Gastroesophageal sphincter (tissue), 4 donors: ENCODE data around the gene ANGPT4. TPM values are rescaled to one million over a fixed set of nuclear protein-coding genes. Genes with fewer than 3 reads are reported as not detected.

ENCODE experiments used
- ATAC-seq: fragments of 150-250 bp; one replicate; pipeline ENCODE4 v1.9.1; 2016; ENCODE audit warnings: mild to moderate bottlenecking, moderate library complexity
- H3K27ac ChIP-seq, 4 donors: fragments of 200-600 bp; sonication (generic) in 3 of 4; 1 replicate in 3 of 4; 2 replicates in 1 of 4; pipeline ENCODE4 v1.5.1; 2016 to 2019
- H3K27me3 ChIP-seq: fragments of 200-600 bp; sonication (generic); one replicate; pipeline ENCODE4 v1.5.1; 2019
- H3K36me3 ChIP-seq, 2 donors: fragments of 200-600 bp; sonication (generic); one replicate each; pipeline ENCODE4 v1.5.1; 2019; ENCODE audit warnings: control low read depth in 1 of 2
- H3K4me1 ChIP-seq, 3 donors: fragments of 200-600 bp; sonication (generic); 1 replicate in 2 of 3; 2 replicates in 1 of 3; pipeline ENCODE4 v1.5.1; 2016 to 2019; ENCODE audit warnings: control low read depth in 2 of 3
- H3K4me3 ChIP-seq, 2 donors: fragments of 200-600 bp; sonication (generic); one replicate each; pipeline ENCODE4 v1.5.1; 2019; ENCODE audit warnings: mild to moderate bottlenecking in 1 of 2, moderate library complexity in 1 of 2
- H3K9me3 ChIP-seq, 3 donors: fragments of 200-600 bp; sonication (generic); one replicate each; pipeline ENCODE4 v1.5.1; 2017 to 2019; ENCODE audit warnings: control low read depth in 2 of 3
- CTCF ChIP-seq, 4 experiments: fragments of 200-600 bp in 2 of 4; fragments of 450-650 bp in 2 of 4; sonication (generic) in 1 of 4; IDR thresholded peaks; one replicate each; pipeline ENCODE4 v1.5.1; 2017 to 2019; ENCODE audit warnings: antibody characterized with exemption in 4 of 4, mild to moderate bottlenecking in 2 of 4, moderate library complexity in 2 of 4
- EP300 ChIP-seq: sonication (generic); formaldehyde crosslinking; IDR thresholded peaks from one replicate; pipeline ENCODE4 v1.6.1; 2017; ENCODE audit warnings: antibody characterized with exemption, mild to moderate bottlenecking
- POLR2A ChIP-seq, 2 donors: fragments of 450-650 bp; IDR thresholded peaks; one replicate each; pipeline ENCODE4 v1.6.1; 2017; ENCODE audit warnings: antibody characterized with exemption in 2 of 2, mild to moderate bottlenecking in 2 of 2, moderate library complexity in 1 of 2
- POLR2AphosphoS5 ChIP-seq: sonication (generic); formaldehyde crosslinking; IDR thresholded peaks from one replicate; pipeline ENCODE4 v1.6.1; 2017; ENCODE audit warnings: antibody characterized with exemption
- WGBS, 2 donors: methylation state at CpG; one replicate each; pipeline ENCODE4 v1.1.5; 2018; ENCODE audit warnings: low coverage in 1 of 2; 5-methylcytosine and 5-hydroxymethylcytosine counted together
- total RNA-seq, 4 donors: library from RNA; depleted of rRNA; stranded (reverse); fragments of >200 nt; gene quantifications; one replicate each; pipeline ENCODE4 v1.1.0, GENCODE V29; 2016

The ANGPT4 gene
- total RNA-seq, 4 donors from 2014 or later, result 0.13 to 0.58 (median 0.15) TPM; not detected in 1

DNA sequence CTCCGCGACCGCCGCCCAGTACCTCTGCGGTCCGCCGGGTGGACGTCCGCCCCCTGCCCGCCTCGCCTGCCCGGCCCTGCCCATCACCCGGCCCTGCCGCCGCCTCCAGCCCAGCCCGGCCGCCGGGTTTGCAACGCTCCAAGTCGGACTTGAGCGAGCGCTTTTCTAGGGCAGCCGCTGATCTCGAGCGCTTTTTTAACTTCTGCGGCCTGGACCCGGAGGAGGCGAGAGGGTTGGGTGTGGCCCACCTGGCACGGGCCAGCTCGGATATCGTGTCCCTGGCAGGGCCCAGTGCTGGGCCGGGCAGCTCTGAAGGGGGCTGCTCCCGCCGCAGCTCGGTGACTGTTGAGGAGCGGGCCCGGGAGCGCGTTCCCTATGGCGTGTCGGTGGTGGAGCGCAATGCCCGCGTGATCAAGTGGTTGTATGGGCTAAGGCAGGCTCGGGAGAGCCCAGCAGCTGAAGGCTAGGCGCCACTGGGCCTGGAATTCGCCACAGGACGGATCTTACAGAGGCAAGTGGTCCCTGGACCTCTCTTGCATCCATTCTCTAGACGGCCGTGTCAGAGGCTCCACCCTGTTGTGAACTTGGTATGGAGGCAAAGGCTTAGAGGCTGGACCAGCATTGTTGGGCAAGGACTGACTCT, 70.8 kb downstream of the ANGPT4 start:
- Histone ChIP-seq H3K4me1 (peaks cover 0 to 35% (median 23%) of the 10 kb centered on the region in 3 donors), H3K9me3 (no peaks in the 10 kb centered on the region), H3K36me3 (no peaks in the 10 kb centered on the region), H3K27me3 (peaks cover 45% of the 10 kb centered on the region), H3K4me3 (peak overlapping the region in 1 of 2 donors; percentile 49), H3K27ac (no peak overlapping the region)
- no peak for ATAC-seq
- WGBS, 2 donors, result no CpG with 5 or more reads among the region's 50 CpGs
- no peak for TF ChIP-seq POLR2A (IDR thresholded peaks at IDR 0.05)
- TF ChIP-seq CTCF (IDR thresholded peaks at IDR 0.05), result no peak
- TF ChIP-seq EP300, result no peak
- no peak for TF ChIP-seq POLR2AphosphoS5

GRCh38 chr20:844473-845225, 71.5 kb downstream of the ANGPT4 start:
- ATAC-seq, result peak; percentile 95
- 1 to 3% methylated on average over 11 to 15 of the region's 47 CpGs for WGBS, 2 donors
- Histone ChIP-seq H3K4me1 (peaks cover 0 to 35% (median 23%) of the 10 kb centered on the region in 3 donors), H3K4me3 (peak overlapping the region; percentile 13 to 49), H3K27ac (peak overlapping the region in 1 of 4 donors; percentile 17), H3K36me3 (no peaks in the 10 kb centered on the region), H3K27me3 (peaks cover 52% of the 10 kb centered on the region), H3K9me3 (no peaks in the 10 kb centered on the region)
- no peak for TF ChIP-seq EP300
- TF ChIP-seq POLR2A (IDR thresholded peaks at IDR 0.05), result no peak
- TF ChIP-seq POLR2AphosphoS5, result no peak
- TF ChIP-seq CTCF (IDR thresholded peaks at IDR 0.05), result no peak

DNA sequence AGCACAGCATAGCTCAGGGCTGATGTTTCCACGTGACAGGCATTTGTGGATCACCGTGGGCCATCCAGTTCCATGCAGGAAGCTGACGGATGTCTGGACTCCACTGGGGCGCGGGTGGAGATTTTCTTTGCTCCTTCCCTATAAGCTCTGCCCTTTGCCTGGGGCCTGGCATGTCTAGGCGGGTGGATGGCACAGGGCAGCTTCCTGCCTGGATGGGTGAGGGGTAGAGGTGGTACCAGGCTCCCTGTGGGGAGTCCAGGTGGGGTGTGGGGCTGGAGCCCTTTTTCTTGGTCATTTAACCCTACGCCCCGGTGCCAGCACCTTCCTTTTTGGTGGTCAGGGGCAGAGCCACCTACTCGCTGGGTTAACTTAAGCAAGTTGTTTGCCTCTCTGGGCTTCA, 72.2 kb downstream of the ANGPT4 start:
- no CpG with 5 or more reads among the region's 9 CpGs for WGBS, 2 donors
- Histone ChIP-seq H3K4me3 (peak overlapping the region in 1 of 2 donors; percentile 49), H3K27me3 (peaks cover 58% of the 10 kb centered on the region), H3K4me1 (peaks cover 0 to 35% (median 23%) of the 10 kb centered on the region in 3 donors), H3K9me3 (no peaks in the 10 kb centered on the region), H3K36me3 (no peaks in the 10 kb centered on the region), H3K27ac (no peak overlapping the region)
- TF ChIP-seq POLR2A (IDR thresholded peaks at IDR 0.05) (no peak), POLR2AphosphoS5 (no peak), EP300 (no peak), CTCF (IDR thresholded peaks at IDR 0.05) (no peak)
- ATAC-seq, result no peak

GRCh38 chr20:842547-842940, 73.6 kb downstream of the ANGPT4 start:
- Histone ChIP-seq H3K36me3 (no peaks in the 10 kb centered on the region), H3K27ac (no peak overlapping the region), H3K27me3 (peaks cover 61% of the 10 kb centered on the region), H3K9me3 (peaks cover 0 to 9% (median 0%) of the 10 kb centered on the region in 3 donors), H3K4me1 (peaks cover 0 to 35% (median 23%) of the 10 kb centered on the region in 3 donors), H3K4me3 (no peak overlapping the region)
- TF ChIP-seq EP300, result no peak
- no peak for TF ChIP-seq POLR2A (IDR thresholded peaks at IDR 0.05)
- no peak for TF ChIP-seq POLR2AphosphoS5
- TF ChIP-seq CTCF (IDR thresholded peaks at IDR 0.05), result no peak
- no peak for ATAC-seq
- 81% methylated on average over 2 of the region's 2 CpGs; no CpG with 5 or more reads in 1 of the 2 donors for WGBS, 2 donors
